SIG-M5 treated with dmso at 0.1 percent for 504 hours (cell line): ENCODE results near the gene ANKS4B.
"Not testable (repeated sequence)": the region's sequence is repeated elsewhere in the genome, so short reads cannot be mapped to it uniquely, and the experiment has no call there.

ENCODE experiments used
- DNase-seq: peaks from one replicate; lab custom pipeline; 2025; ENCODE audit not compliant: unreplicated experiment; lab: John Stamatoyannopoulos, UW

Gene ANKS4B

GRCh38 chr16:21262779-21263639, 29.5 kb downstream of the ANKS4B start:
- no peak for DNase-seq

- no peak for DNase-seq
These were observed 30.4 kb downstream of the ANKS4B start for GRCh38 chr16:21263640-21264570.

GRCh38 chr16:21264571-21265036, 31.1 kb downstream of the ANKS4B start:
- DNase-seq = no peak

- no peak for DNase-seq
These were observed 31.8 kb downstream of the ANKS4B start for GRCh38 chr16:21265104-21265837.

GRCh38 chr16:21267298-21267697, 33.8 kb downstream of the ANKS4B start:
- DNase-seq = no peak

GRCh38 chr16:21268236-21268635, 34.7 kb downstream of the ANKS4B start:
- DNase-seq = no peak

DNA sequence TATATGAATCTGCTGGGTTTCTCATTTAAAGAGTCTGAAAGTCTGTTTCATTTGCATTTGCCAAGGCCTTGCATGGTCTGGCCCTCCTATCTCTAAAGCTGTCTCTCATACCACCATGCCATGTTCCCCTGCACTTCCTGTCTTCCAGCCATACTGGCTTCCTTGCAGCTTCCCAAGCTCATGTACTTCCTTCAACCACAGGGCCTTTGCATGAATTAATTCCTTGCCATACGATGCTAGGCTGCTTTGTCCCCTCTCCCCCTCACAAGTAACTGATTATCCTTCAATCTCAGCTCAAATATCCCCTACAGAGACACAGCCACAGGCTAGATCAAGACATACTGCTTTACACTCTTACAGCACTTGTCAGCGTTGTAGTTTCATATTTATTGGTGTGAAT, 38.8 kb downstream of the ANKS4B start:
- no peak for DNase-seq

DNA sequence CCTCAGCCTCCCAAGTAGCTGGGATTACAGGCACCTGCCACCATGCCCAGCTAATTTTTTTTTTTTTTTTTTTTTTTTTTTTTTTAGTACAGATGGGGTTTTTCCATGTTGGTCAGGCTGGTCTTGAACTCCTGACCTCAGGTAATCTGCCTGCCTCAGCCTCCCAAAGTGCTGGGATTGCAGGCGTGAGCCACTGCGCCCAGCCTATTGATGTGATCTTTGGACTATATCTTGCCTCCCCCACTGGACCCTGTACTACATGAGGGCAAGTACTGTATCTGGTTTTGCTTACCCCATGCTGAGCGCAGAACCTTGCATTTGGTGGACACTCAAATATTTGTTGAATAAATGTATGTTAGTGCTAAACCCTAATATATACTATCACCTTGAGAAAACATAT, 39.3 kb downstream of the ANKS4B start:
- not testable (repeated sequence) for DNase-seq

- no peak for DNase-seq
These were observed 40.8 kb downstream of the ANKS4B start for GRCh38 chr16:21274172-21274726.

DNA sequence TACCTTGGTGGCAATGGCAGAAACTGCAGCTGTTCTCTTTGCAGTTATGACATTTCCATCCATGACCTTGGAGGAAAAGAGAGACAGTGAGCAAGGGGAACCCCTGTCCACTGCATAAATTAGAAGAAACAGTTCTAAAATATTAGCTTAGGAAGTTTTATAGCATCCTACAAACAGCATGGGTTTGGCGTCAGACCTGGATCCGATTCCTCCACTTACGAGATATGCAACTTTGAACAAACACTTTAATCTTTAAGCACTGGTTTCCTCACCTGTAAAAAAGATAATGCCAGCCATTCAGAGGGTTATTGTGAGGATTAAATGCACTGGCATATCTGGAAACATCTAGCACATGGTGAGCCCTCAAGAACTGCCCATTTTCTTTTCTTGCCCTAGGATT, 42.0 kb downstream of the ANKS4B start:
- no peak for DNase-seq

DNA sequence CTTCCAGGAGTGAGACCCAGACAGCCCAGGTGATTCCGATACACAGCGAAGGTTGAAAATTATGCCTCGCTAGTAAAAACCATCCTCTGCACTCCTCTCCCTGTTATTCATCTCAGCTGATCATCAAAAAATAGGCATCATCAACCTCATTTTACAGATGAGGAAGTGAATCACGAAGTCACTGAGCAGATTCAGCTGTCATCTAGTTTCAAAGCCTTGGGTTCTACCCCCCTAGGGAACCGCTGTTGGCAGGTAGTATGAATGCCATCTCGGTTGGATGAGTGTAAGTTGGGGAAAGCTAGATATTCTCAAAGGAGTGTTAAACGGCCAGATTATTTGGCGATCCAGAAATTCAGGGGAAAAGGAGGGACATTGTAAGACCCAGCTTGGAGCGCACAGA, 42.6 kb downstream of the ANKS4B start:
- DNase-seq = no peak

GRCh38 chr16:21277045-21277926, 43.8 kb downstream of the ANKS4B start:
- no peak for DNase-seq

- no peak for DNase-seq
These were observed 44.6 kb downstream of the ANKS4B start, which contains the start of gene CRYM for GRCh38 chr16:21277927-21278706. Gene CRYM (minus strand): TSS chr16:21278290. CDS start chr16:21278251, 39 bp downstream.

GRCh38 chr16:21279501-21279900, 46.0 kb downstream of the ANKS4B start:
- no peak for DNase-seq

DNA sequence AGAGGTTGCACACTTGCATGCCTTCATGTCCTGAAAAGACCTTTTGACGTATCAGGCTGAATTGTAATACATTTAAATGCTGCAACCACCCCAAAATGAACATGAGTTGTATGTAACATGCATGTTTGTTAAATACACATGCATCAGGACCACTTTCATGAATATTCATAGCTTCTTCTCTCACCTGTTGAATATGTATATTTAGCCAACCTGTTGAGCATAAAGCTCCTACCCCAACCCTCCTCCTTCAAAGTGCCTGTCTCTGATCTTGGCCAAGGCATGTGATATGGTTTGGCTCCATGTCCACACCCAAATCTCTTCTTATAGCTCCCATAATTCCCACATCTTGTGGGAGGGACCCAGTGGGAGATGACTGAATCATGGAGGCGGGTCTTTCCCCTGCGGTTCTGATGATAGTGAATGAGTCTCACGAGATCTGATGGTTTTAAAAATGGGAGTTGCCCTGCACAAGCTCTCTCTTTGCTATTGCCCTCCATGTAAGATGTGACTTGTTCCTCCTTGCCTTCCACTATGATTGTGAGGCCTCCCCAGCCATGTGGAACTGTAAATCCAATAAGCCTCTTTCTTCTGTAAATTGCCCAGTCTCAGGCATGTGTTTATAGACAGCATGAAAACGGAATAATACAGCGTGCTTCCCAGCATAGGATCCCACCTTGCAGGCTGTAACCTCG, 48.3 kb downstream of the ANKS4B start:
- no peak for DNase-seq

GRCh38 chr16:21283521-21284289, 50.2 kb downstream of the ANKS4B start:
- DNase-seq = peak; percentile 24

GRCh38 chr16:21284414-21284813, 50.9 kb downstream of the ANKS4B start:
- DNase-seq = no peak

DNA sequence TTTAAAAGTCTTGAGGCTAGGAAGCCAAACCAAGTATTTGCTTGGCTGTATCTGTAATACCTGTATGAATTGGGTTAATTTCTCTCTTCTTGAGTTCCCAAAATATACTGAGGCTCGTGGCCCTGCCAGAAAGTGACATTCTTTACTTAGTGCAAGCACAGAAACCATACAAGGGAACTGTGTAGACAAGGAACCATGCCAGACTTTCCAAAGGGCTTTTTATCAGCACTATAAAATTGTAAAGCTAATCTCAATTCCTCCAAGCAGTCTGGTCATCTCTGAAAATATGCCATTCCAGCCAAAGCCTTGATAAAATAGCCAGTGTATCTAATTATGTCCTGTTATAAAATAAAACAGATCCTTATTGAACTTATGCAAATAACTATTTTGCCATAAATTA, 51.8 kb downstream of the ANKS4B start:
- DNase-seq = no peak
